ENCODE data around the gene ERBB4.
"Not testable (repeated sequence)": the region's sequence is repeated elsewhere in the genome, so short reads cannot be mapped to it uniquely, and the experiment has no call there.

ERBB4 gene

GRCh38 chr2:212526059-212526458, 12.5 kb downstream of the ERBB4 start:
- no peak for DNase-seq

- no peak for DNase-seq
These were observed 14.8 kb downstream of the ERBB4 start for GRCh38 chr2:212523756-212524155.

DNA sequence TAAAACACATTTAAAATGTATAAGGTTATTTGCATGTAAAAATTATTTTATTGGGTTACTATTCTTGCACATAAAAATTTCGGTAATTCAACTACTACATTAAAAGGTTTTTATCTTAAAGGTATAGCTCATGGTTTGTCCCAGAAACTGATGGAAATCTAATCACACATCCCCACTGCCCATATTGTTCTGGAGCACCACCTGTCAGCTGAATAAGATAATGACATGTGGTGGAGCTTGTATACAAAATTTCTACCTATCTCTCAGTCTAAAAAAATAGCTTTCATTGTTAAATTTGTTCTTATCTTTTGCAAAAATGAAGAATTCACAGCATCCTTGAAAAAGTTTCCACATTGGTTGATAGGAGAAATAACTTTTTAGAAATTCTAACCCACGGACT, 18.3 kb downstream of the ERBB4 start:
- no peak for DNase-seq

- DNase-seq, result no peak
These were observed 20.9 kb downstream of the ERBB4 start for GRCh38 chr2:212517693-212518092.

- DNase-seq, result no peak
These were observed 33.0 kb downstream of the ERBB4 start for GRCh38 chr2:212505586-212505985.

DNA sequence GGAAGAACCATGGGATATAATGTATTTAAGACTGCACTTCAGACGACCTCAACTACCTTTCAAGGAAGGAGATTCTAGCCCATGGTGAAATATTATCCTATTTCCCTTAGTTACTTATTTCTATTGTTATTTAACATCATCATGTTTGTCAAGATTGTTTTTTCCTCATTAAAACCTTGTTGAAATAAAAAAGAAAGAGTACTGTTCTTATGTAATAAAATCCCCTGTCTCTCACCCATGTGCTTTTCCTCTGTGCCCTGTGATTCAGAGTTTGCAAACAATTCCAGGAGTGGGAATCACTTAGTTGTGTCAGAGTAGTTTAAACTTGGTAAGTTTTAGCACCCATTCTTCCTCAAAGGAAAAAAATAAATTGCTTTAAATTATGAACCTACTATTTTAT, 43.6 kb downstream of the ERBB4 start:
- DNase-seq, result no peak

- no peak for DNase-seq
These were observed 44.1 kb downstream of the ERBB4 start for GRCh38 chr2:212494418-212495020.

DNA sequence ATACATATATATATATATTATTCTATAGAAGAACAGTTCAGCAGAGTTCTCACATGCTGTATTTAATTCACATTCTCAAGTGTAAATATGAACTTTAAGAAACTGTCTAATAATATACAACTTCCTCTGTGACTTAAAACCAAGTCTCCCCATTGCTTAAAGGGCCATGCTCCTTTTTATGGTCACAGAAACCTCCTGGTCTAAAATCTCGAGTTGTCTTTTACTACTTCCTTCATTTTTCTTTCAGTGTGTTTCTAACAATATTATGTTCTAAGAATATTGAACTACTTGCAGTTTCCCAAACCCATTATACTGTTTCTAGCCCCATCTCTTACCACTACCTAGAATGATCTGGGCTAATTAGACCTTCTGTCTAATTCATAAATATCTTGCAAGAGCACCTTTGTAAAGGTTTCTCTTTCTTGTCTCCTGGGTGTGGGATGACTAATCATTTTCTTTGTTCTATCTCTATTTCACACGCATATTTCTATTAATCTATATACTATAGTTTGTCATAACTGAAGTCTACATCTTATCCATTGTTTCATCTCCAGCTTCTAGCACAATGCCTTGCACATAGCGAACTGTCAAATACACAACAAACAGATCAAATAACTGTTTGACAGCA, 48.8 kb downstream of the ERBB4 start:
- no peak for DNase-seq

- no peak for DNase-seq
These were observed 50.0 kb downstream of the ERBB4 start for GRCh38 chr2:212488611-212489010.

- no peak for DNase-seq
These were observed 54.0 kb downstream of the ERBB4 start for GRCh38 chr2:212484563-212485080.

- DNase-seq, result no peak
These were observed 58.2 kb downstream of the ERBB4 start for GRCh38 chr2:212480447-212480846.

- no peak for DNase-seq
These were observed 61.0 kb downstream of the ERBB4 start for GRCh38 chr2:212477571-212477970.

DNA sequence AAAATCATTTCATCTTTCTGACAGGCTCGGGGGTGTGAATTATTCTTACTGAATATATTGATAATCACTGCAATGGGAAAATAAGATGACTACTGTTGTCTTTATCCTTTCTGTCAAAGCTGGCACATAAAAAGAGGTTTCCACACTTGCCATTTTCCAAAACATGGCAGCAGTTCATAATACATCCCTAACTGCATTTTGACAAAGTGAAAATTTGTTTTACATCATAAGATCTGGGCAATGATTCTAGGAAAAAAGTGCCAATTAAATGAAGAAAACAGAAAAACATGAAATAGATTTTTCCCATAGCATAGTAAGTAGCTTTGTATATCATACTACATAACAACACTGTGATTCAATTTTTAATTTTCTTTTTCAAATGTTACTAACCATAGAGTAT, 65.4 kb downstream of the ERBB4 start:
- no peak for DNase-seq

- DNase-seq, result not testable (repeated sequence)
These were observed 71.1 kb downstream of the ERBB4 start for GRCh38 chr2:212467551-212467950.

DNA sequence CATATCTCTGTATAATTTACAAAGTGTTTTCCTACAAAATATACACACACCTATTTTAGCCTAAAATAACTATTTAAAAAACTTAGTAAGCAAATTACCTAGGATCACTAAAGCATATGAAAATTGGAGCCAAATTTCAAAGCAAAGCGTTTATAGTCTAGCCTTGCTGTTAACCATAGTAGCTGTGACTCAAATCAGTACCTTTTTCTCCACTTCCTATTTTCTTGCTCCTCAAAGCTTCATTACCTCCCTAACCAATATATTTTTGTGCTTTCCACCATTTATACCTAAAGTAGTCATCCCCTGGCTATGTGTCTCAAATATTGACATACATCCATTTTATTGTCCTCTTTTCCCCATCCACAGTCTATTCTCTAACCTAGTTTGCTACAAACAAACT, 73.1 kb downstream of the ERBB4 start:
- no peak for DNase-seq

DNA sequence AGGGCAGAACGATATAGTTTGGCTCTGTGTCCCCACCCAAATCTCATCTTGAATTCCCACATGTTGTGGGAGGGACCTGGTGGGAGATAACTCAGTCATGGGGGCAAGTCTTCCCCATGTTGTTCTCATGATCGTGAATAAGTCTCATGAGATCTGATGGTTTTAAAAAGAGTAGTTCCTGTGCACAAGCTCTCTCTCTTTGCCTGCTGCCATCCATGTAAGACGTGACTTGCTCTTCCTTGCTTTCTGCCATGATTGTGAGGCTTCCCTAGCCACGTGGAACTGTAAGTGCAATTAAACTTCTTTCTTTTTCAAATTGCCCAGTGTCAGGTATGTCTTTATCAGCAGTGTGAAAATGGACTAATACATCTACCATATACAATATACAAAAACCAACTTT, 76.9 kb downstream of the ERBB4 start:
- DNase-seq, result not testable (repeated sequence)

DNA sequence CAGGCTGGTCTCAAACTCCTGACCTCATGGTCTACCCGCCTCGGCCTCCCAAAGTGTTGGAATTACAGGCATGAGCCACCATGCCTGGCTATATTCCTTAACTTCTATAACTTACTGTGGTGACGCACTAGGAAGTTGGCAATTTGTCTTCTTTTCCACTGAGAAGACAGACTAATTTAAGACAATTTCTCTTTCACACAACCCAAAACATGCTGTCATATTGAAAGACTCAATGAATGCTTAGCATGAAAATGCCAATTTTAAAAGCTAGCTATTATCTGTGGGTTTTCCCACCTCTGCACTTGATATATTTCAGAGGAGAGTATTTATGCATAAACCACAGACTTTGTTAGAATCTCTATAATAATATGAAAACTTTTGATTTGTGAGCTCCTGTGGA, 84.5 kb downstream of the ERBB4 start:
- no peak for DNase-seq

- DNase-seq, result no peak
These were observed 86.8 kb downstream of the ERBB4 start for GRCh38 chr2:212451786-212452231.

DNA sequence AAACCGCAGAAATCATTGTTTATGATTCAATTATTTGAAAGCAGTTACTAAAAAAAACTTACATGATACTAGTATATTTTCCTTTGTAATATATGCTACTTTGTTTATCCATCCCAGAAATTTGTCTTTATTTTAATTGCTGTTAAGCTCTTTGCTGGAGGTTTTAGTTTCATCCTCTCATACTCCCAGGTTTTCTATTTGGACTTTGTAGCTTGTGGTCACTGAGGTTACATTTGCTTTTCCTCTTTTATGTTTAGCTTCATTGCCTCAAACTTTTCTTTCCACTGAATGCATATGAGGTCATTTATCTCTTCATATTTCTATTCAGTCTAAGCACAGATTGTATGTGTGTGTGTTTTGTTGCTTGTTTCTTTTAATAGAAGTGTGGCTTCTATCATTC, 89.9 kb downstream of the ERBB4 start:
- DNase-seq, result no peak

- no peak for DNase-seq
These were observed 96.8 kb downstream of the ERBB4 start for GRCh38 chr2:212441821-212442220.

GRCh38 chr2:212441141-212441540, 97.5 kb downstream of the ERBB4 start:
- DNase-seq, result no peak

GRCh38 chr2:212428681-212429478, 109.7 kb downstream of the ERBB4 start:
- DNase-seq, result no peak

GRCh38 chr2:212427638-212428037, 111.0 kb downstream of the ERBB4 start:
- no peak for DNase-seq

Measured in activated CD4-positive, alpha-beta T cell treated with anti-CD3 and anti-CD28 coated beads, Interleukin-2, amount 50 U/mL, for 4 hours (primary cell).